Prostate gland (tissue), 2 donors: ENCODE measurements around the gene ANKS1B. TPM values are rescaled to one million over a fixed set of nuclear protein-coding genes. Genes with fewer than 3 reads are reported as not detected.

ENCODE experiments used
- DNase-seq: peaks from one replicate; pipeline ENCODE4 v3.0.0-alpha.2; 2019; ENCODE audit warnings: low spot score
- H3K27ac ChIP-seq, 2 donors: fragments of 200-600 bp; sonication (generic); 2 replicates each; pipeline ENCODE4 v1.5.1; 2017 to 2019
- H3K27me3 ChIP-seq: fragments of 200-600 bp; sonication (generic); replicated peaks from 2 replicates; pipeline ENCODE4 v1.5.1; 2019; ENCODE audit not compliant: insufficient read depth
- H3K36me3 ChIP-seq, 2 donors: fragments of 200-600 bp; sonication (generic); 1 replicate in 1 of 2; 2 replicates in 1 of 2; pipeline versions ENCODE4 v1.5.1 to v1.8.1; 2017 to 2019
- H3K4me1 ChIP-seq: fragments of 200-600 bp; sonication (generic); replicated peaks from 2 replicates; pipeline ENCODE4 v1.5.1; 2019
- H3K4me3 ChIP-seq, 2 donors: fragments of 200-600 bp; sonication (generic); 2 replicates each; pipeline ENCODE4 v1.5.1; 2017 to 2019
- H3K9me3 ChIP-seq: fragments of 200-600 bp; sonication (generic); 2 replicates; pipeline ENCODE4 v1.5.1; 2017
- CTCF ChIP-seq, 4 experiments: fragments of 200-600 bp in 2 of 4; fragments of 450-650 bp in 2 of 4; sonication (generic) in 2 of 4; IDR thresholded peaks; 1 replicate in 3 of 4; 2 replicates in 1 of 4; pipeline ENCODE4 v1.5.1; 2016 to 2019; ENCODE audit warnings: antibody characterized with exemption in 4 of 4, mild to moderate bottlenecking in 2 of 4, moderate library complexity in 2 of 4
- POLR2A ChIP-seq: fragments of 450-650 bp; IDR thresholded peaks from one replicate; pipeline ENCODE4 v1.6.1; 2016; ENCODE audit warnings: antibody characterized with exemption, mild to moderate bottlenecking
- POLR2AphosphoS5 ChIP-seq: sonication (generic); formaldehyde crosslinking; IDR thresholded peaks from one replicate; pipeline ENCODE4 v1.6.1; 2017; ENCODE audit warnings: antibody characterized with exemption
- WGBS: methylation state at CpG from one replicate; pipeline ENCODE4 v1.1.5; 2018; 5-methylcytosine and 5-hydroxymethylcytosine counted together
- intact Hi-C: fragments of 100-400 bp; cut with DNase I; formaldehyde crosslinking; loops from one replicate; pipeline ENCODE4 v1.14.2; 2022
- total RNA-seq, 2 donors: library from RNA; depleted of rRNA; stranded (reverse); fragments of >200 nt; gene quantifications; one replicate each; pipeline ENCODE4 v1.1.0, GENCODE V29; 2016

The ANKS1B gene
- total RNA-seq, 2 donors from 2014 or later, result 13.0 to 17.4 TPM

GRCh38 chr12:98725476-98726247, 1259.1 kb downstream of the ANKS1B start:
- intact Hi-C loops, result no loop called here
- Histone ChIP-seq H3K4me3 (no peak overlapping the region), H3K36me3 (no peaks in the 10 kb centered on the region), H3K27ac (no peak overlapping the region), H3K9me3 (no peaks in the 10 kb centered on the region), H3K4me1 (no peaks in the 10 kb centered on the region), H3K27me3 (no peaks in the 10 kb centered on the region)
- WGBS, result 34% methylated on average over 5 of the region's 5 CpGs
- peak in 2 of 4 experiments; percentile 14 to 18 for TF ChIP-seq CTCF (IDR thresholded peaks at IDR 0.05)
- no peak for TF ChIP-seq POLR2A
- no peak for TF ChIP-seq POLR2AphosphoS5
- no peak for DNase-seq

GRCh38 chr12:98724384-98725155, 1260.2 kb downstream of the ANKS1B start:
- Histone ChIP-seq H3K9me3 (no peaks in the 10 kb centered on the region), H3K27ac (no peak overlapping the region), H3K27me3 (no peaks in the 10 kb centered on the region), H3K4me1 (no peaks in the 10 kb centered on the region), H3K4me3 (no peak overlapping the region), H3K36me3 (no peaks in the 10 kb centered on the region)
- DNase-seq, result no peak
- WGBS, result 79% methylated on average over 5 of the region's 5 CpGs
- TF ChIP-seq POLR2AphosphoS5 (no peak), POLR2A (no peak), CTCF (IDR thresholded peaks at IDR 0.05) (no peak)
- intact Hi-C loops, result no loop called here

- no peak for DNase-seq
- no peak overlapping the region for H3K4me3 ChIP-seq
- no peaks in the 10 kb centered on the region for H3K9me3 ChIP-seq
- intact Hi-C loops, result no loop called here
- TF ChIP-seq POLR2A (no peak), POLR2AphosphoS5 (no peak), CTCF (IDR thresholded peaks at IDR 0.05) (no peak)
- H3K27me3 ChIP-seq, result no peaks in the 10 kb centered on the region
- no peaks in the 10 kb centered on the region for H3K36me3 ChIP-seq
- 85% methylated on average over 2 of the region's 2 CpGs for WGBS
- no peaks in the 10 kb centered on the region for H3K4me1 ChIP-seq
- H3K27ac ChIP-seq, result no peak overlapping the region
These were observed 1263.5 kb downstream of the ANKS1B start for GRCh38 chr12:98721204-98721702.

GRCh38 chr12:98719515-98720504, 1264.9 kb downstream of the ANKS1B start:
- WGBS, result 93% methylated on average over 6 of the region's 6 CpGs
- intact Hi-C loops, result no loop called here

More at GRCh38 chr12:98719515-98720504, 1264.9 kb downstream of the ANKS1B start:
- Histone ChIP-seq H3K4me1 (no peaks in the 10 kb centered on the region), H3K27ac (no peak overlapping the region), H3K4me3 (no peak overlapping the region), H3K36me3 (no peaks in the 10 kb centered on the region), H3K9me3 (no peaks in the 10 kb centered on the region), H3K27me3 (no peaks in the 10 kb centered on the region)
- DNase-seq, result no peak
- TF ChIP-seq POLR2A (no peak), CTCF (IDR thresholded peaks at IDR 0.05) (no peak), POLR2AphosphoS5 (no peak)
